ENCODE results near the gene EIF2S3.

EIF2S3 gene

DNA sequence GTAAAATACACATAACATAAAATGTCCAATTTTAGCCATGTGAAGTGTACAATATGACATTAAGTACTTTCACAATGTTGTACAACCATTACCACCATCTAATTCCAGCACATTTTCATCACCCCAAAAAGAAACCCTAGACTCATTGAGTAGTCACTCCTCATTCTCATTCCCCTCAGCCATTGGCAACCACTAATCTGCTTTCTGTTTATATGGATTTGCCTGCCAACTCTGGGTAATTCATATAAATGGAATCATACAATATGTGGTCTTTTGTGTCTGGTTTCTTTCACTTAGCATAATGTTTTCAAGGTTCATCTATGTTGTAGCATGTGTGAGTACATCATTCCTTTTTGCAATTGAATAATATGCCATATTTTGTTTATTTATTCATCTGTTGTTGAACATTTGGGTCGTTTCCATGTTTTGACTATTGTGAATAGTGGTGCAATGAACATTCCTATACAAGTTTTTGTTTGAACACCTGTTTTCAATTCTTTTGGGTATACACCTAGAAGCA, 43.0 kb downstream of the EIF2S3 start:
- CTCF ChIA-PET, result no interaction called here

DNA sequence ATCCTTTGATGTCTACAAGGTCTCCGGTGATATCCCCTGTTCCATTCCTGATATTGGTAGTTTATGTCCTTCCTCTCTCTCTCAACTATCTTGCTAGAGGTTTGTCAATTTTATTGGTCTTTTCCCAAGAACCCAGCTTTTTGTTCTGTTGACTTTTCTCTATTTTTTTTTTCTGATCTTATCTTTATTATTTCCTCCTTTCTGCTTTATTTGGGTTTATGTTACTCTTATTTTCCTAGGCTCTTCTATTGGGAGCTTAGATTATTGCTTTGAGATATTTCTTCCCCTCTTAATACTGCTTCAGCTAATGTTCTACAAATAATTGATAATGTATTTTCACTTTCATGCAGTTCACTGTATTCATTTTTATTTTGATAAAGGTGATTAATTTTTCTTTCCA, 44.2 kb downstream of the EIF2S3 start:
- ChIA-PET POLR2A (no interaction called here), CTCF (interaction anchor here (1.0 to 1.1 kb wide), 2 partner anchors 13 to 23 kb away, joined by 3 read pairs; no protein-coding TSS in a partner anchor)
- no peak for DNase-seq (ENCODE audit: extremely low spot score)
- TF ChIP-seq, protein P1, sequence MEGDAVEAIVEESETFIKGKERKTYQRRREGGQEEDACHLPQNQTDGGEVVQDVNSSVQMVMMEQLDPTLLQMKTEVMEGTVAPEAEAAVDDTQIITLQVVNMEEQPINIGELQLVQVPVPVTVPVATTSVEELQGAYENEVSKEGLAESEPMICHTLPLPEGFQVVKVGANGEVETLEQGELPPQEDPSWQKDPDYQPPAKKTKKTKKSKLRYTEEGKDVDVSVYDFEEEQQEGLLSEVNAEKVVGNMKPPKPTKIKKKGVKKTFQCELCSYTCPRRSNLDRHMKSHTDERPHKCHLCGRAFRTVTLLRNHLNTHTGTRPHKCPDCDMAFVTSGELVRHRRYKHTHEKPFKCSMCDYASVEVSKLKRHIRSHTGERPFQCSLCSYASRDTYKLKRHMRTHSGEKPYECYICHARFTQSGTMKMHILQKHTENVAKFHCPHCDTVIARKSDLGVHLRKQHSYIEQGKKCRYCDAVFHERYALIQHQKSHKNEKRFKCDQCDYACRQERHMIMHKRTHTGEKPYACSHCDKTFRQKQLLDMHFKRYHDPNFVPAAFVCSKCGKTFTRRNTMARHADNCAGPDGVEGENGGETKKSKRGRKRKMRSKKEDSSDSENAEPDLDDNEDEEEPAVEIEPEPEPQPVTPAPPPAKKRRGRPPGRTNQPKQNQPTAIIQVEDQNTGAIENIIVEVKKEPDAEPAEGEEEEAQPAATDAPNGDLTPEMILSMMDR (IDR thresholded peaks at IDR 0.05; ENCODE audit: control extremely low read depth, extremely low read depth, low read depth, missing control alignments), result no peak

More for the DNA sequence above, 43.0 kb downstream of the EIF2S3 start:
- POLR2A ChIA-PET, result no interaction called here
- no peak for DNase-seq (ENCODE audit: extremely low spot score)
- TF ChIP-seq, protein P1 (IDR thresholded peaks at IDR 0.05; ENCODE audit: control extremely low read depth, extremely low read depth, low read depth, missing control alignments), result no peak

DNA sequence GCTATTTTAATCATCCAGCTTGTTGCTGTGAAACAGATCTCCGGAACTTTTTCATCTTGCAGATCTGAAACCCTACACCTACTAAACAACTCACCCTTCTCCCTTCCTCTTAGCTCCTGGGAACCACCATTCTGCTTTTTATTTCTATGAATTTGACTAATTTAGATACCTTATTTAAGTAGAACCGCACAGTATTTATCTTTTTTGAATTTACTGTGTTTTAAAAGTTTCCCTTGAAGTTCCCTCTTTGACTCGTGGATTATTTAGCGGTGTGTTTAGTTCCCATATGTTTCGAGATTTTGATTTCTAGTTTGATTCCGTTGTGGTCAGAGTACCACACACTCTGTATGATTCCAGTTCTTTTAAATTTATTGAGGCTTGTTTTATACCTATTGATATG, 44.6 kb downstream of the EIF2S3 start:
- ChIA-PET POLR2A (no interaction called here), CTCF (interaction anchor here (1.0 to 1.1 kb wide), 2 partner anchors 13 to 22 kb away, joined by 3 read pairs; no protein-coding TSS in a partner anchor)
- TF ChIP-seq, protein P1 (IDR thresholded peaks at IDR 0.05; ENCODE audit: control extremely low read depth, extremely low read depth, low read depth, missing control alignments), result no peak
- DNase-seq (ENCODE audit: extremely low spot score), result no peak

DNA sequence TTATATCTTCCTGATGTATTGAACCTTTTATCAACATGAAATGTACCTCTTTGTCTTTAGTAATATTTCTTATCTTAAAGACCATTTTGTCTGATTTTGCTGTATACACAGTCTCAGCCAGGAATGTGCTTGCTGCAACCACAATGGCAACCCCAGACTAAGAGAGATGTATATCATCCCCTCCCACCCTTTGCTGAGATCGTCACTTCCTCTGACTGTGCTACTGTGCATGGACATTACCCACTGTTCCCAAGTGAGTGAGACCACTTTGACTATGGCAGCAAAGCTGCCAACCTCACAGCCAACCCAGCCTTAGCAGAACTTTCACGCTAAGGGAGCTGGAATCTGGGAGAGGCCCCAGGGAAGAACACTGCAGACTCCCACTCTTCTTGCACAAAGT, 46.0 kb downstream of the EIF2S3 start:
- no peak for DNase-seq (ENCODE audit: extremely low spot score)
- ChIA-PET POLR2A (no interaction called here), CTCF (no interaction called here)
- TF ChIP-seq, protein P1 (IDR thresholded peaks at IDR 0.05; ENCODE audit: control extremely low read depth, extremely low read depth, low read depth, missing control alignments), result no peak

DNA sequence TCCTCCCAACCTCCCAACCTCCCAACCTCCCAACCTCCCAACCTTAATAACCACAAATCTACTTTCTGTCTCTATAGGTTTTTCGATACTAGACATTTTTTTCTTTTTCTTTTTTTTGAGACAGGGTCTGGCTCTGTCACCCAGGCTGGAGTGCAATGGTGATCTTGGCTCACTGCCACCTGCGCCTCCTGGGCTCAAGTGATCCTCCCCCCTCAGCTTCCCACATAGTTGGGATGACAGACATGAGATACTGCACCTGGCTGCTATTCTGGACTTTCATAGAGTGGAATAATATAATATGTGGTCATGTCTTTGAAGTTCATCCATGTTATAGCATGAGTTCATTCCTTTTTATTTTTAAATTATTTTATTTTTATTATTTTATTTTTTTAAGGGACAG, 55.3 kb downstream of the EIF2S3 start:
- no peak for DNase-seq (ENCODE audit: extremely low spot score)
- CTCF ChIA-PET, result no interaction called here

DNA sequence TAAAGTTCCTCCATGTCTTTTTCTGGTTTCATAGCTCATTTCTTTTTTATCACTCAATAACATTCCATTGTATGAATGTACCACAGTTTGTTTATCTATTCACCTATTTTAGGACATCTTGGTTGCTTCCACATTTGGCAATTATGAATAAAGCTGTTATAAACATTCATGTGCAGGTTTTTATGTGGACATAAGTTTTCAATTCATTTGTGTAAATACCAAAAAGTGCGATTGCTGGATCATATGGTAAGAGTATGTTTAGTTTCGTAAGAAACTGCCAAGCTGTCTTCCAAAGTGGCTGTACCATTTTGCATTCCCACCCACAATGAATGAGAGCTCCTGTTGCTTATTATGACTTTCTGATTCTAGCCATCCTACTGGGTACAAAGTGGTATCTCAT, 58.4 kb downstream of the EIF2S3 start:
- TF ChIP-seq, protein P1 (IDR thresholded peaks at IDR 0.05; ENCODE audit: control extremely low read depth, extremely low read depth, low read depth, missing control alignments), result no peak
- ChIA-PET CTCF (no interaction called here), POLR2A (no interaction called here)
- no peak for DNase-seq (ENCODE audit: extremely low spot score)

More for the DNA sequence above, 55.3 kb downstream of the EIF2S3 start:
- TF ChIP-seq, protein P1 (IDR thresholded peaks at IDR 0.05; ENCODE audit: control extremely low read depth, extremely low read depth, low read depth, missing control alignments), result no peak
- POLR2A ChIA-PET, result no interaction called here

DNA sequence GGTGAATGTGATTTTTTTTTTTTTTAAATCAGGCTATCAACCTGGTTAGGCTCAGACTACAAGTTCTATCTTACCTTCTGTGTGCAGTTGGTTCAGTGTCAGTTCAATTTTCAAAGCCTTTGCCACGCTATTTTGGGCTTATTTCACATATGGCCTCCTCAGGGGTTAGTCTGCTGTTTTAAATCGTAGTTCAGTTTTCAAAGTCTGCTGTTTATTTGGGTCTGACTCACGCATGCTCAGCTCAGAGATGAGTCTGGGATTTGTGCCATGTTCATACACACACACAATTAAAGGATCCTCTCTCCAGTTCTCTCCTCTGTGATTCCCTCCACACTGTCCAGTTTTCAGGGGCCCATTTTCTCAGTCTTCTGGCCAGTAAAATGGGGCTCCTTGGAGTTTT, 62.5 kb downstream of the EIF2S3 start:
- ChIA-PET CTCF (no interaction called here), POLR2A (no interaction called here)
- DNase-seq (ENCODE audit: extremely low spot score), result no peak
- TF ChIP-seq, protein P1 (IDR thresholded peaks at IDR 0.05; ENCODE audit: control extremely low read depth, extremely low read depth, low read depth, missing control alignments), result no peak

Data from GM10248 (cell line).